C4-2B (cell line): ENCODE measurements around the gene PLA2G2F.

ENCODE experiments used
- CTCF ChIP-seq: fragments of 450-650 bp; conservative IDR thresholded peaks from 2 replicates; pipeline ENCODE4 v1.5.1; 2017; ENCODE audit warnings: mild to moderate bottlenecking
- ZFX ChIP-seq: fragments of 450-650 bp; IDR thresholded peaks from 2 replicates; pipeline ENCODE4 v1.6.1; 2017

GRCh38 chr1:20179371-20180128 is 40.4 kb downstream of the PLA2G2F start:
- TF ChIP-seq CTCF (no peak), ZFX (no peak)
